Measurements from ENCODE around the gene CNTNAP2.

DNA sequence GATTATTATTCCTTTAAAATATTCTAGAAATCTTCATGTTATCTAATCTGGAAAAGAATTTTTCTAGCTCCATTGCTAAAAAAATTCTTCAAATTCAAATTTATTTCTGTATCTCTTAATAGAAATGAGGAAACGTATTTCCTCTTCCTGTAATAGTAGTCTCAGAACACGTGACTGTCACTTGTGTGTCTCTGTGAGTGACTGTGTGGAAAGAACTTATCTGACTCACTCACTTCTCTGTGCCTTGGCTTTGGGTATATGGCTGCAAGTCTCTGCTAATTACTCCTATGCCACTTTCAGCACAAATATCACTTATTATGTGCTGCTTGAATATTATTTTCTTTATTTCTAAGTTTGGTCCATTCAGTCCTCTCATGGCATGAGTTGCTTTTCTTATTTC, 132.7 kb downstream of the CNTNAP2 start:
- TF ChIP-seq, protein P1, sequence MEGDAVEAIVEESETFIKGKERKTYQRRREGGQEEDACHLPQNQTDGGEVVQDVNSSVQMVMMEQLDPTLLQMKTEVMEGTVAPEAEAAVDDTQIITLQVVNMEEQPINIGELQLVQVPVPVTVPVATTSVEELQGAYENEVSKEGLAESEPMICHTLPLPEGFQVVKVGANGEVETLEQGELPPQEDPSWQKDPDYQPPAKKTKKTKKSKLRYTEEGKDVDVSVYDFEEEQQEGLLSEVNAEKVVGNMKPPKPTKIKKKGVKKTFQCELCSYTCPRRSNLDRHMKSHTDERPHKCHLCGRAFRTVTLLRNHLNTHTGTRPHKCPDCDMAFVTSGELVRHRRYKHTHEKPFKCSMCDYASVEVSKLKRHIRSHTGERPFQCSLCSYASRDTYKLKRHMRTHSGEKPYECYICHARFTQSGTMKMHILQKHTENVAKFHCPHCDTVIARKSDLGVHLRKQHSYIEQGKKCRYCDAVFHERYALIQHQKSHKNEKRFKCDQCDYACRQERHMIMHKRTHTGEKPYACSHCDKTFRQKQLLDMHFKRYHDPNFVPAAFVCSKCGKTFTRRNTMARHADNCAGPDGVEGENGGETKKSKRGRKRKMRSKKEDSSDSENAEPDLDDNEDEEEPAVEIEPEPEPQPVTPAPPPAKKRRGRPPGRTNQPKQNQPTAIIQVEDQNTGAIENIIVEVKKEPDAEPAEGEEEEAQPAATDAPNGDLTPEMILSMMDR (IDR thresholded peaks at IDR 0.05), result no peak
- TF ChIP-seq POLR2A (IDR thresholded peaks at IDR 0.05) (no peak), EP300 (IDR thresholded peaks at IDR 0.05) (no peak)

All from tibial nerve (tissue), 4 donors.